GM21576 (cell line): ENCODE measurements around the gene AXDND1.
"Not testable (repeated sequence)": the region's sequence is repeated elsewhere in the genome, so short reads cannot be mapped to it uniquely, and the experiment has no call there.

Experiments
- ATAC-seq: cut with Tn5 transposase; IDR thresholded peaks from one replicate; pipeline ENCODE4 v1.9.1; 2021; ENCODE audit warnings: mild to moderate bottlenecking, moderate library complexity; ENCODE audit not compliant: unreplicated experiment

The AXDND1 gene

DNA sequence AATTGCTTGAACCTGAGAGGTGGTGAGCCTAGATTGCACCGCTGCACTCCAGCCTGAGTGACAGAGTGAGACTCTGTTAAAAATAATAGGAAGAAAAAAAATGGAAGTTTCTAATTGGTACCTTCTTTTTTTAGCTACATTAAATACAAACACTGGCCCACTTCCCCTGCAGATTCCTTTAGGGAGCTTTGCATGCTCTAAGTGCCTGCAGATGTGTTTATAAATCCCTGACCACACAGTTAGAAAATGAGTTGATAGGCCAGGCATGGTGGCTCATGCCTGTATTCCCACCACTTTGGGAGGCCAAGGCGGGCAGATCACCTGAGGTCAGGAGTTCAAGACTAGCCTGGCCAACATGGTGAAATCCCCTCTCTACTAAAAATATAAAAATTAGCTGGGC is 4.1 kb upstream of the AXDND1 start:
- not testable (repeated sequence) for ATAC-seq

DNA sequence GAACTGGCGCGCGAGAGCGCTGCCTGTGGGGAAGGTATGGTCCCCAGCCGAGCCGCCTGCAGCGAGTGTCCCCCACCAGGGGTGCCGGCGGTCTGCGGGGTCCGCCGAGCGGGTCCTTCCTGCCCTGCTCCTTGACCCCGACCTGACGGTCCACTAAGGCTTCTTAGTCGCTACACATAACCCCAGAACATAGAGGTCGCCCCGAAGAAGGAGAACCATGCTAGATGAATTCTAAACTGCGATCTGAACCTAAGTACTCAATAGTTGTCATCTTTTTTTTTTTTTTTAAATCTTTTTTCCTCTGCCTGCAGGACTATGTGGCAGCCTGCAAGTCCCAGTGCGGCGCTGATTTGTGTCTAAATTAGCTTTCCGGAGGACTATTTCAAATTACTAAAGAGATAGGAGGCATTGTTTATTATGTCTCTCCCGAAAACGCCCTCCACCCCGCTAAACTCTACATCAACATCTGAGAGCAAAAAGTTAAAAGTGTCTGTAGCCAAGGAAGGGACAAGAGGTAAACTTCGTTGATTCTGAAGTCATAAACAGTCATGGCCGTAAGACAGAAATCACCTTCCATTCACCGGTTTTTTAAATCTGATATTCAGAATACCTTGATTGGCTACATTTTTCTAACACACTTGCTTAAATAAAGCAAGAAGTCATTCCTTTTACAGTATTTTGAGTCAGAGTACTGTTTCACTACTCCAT is 476 bp downstream of the AXDND1 start:
- peak; percentile 26 for ATAC-seq

DNA sequence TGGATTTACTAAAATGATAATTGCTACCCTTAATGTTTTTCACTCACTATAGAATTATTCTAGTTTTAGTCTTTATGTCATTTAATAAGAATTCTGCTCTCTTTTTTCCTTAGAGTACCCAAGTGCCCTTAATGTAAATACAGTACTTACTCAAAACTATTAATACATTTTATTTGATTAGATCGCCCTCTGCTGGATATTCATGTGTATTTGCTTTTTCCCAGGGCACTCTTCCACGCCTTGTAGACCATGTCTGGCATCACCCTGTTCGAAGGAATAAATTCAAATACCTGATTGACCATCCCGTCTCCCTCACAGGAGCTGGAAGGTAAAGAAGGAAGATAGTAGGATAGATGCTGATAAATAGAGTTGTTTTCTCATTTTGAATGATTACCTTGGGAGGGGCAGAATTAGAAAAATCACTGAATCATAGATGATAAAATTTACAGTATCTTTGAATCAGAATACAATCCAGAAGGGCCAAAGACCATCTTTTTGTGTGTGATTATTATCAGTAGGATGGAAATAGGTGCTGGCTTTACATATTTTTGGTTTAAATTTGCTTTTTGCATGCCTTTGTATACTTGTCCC is 4.1 kb downstream of the AXDND1 start:
- ATAC-seq, result no peak

GRCh38 chr1:179372160-179372559 is 6.4 kb downstream of the AXDND1 start:
- ATAC-seq, result no peak

DNA sequence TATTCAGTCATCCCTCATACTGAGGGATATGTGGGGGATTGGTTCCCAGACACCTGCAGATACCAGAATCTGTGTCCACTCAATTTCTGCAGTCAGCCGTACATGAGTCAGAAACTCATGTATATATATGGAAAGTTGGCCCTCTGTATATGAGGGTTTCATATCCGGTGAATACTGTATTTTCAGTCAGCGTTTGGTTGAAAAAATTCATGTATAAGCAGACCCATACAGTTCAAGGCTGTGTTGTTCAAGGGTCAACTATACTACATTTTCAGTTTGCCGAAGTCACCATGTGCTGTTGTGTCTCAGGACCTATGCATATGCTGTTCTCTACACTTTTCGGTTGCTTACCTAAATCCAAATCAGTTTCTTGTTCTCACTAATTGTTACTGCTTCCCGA is 10.5 kb downstream of the AXDND1 start:
- no peak for ATAC-seq

- no peak for ATAC-seq
These were observed 14.5 kb downstream of the AXDND1 start for GRCh38 chr1:179380299-179380698.

DNA sequence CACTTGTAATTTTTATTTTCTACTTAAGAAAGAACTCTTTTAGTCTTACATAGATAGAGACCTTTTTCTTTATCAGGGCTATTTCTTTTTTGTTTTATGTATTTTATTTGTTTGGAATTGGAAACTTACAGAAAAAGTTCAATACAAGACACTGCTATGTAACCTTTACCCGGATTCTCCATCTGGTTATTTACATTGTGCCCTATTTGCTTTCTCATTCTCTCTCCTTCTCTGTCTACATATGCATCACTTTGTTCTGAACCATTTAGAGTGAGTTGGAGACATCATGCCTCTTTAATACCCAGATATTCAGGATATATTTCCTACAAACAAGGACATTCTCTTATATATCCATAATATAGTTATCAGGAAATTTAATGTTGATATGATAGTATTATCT is 18.3 kb downstream of the AXDND1 start:
- ATAC-seq, result no peak

DNA sequence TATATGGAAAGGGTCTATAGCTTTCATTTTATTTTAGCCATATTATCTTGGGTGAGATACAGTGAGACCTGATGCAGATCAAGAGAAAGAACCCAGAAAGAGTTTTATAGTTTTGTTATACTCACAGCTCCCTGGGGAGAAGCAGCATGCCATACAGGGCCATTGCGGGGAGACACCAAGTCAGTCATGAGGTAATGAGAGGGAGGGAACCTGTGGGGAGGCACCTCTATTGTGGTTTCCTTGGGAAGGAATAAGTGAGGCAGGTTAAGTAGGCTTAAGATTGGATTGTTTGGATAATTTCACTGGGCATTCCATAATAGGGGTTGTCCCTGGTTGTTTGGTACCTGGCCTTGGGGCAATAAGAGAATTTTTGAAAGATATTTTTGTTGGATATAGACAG is 19.7 kb downstream of the AXDND1 start:
- no peak for ATAC-seq

DNA sequence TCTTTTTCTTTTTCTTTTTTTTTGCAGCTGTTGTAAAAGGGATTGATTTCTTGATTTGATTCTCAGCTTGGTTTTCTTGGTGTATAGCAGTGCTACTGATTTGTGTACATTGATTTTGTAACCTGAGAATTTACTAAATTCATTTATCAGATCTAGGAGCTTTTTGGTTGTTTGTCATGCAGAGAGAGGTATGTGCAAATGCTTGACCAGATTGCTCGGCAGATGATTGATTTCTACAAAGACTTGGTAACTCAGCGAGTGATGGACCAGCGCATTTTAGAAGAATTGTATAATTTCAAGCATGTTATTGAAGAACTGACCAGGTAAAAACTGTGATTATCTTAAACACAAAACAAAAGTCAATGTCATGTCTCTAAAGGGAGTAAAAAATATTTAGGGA is 27.9 kb downstream of the AXDND1 start:
- no peak for ATAC-seq

GRCh38 chr1:179399399-179399798 is 33.6 kb downstream of the AXDND1 start:
- ATAC-seq, result not testable (repeated sequence)

DNA sequence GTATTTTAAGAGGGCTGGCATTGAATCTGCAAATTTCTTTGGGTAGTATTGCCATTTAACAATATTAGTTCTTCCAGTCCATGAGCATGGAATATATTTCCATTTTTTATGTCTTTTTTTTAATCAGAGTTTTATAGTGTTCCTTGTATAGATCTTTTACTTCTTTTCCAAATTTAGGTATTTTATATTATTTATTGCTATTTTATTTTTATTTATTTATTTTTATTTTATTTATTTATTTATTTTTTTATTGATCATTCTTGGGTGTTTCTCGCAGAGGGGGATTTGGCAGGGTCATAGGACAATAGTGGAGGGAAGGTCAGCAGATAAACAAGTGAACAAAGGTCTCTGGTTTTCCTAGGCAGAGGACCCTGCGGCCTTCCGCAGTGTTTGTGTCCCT is 52.0 kb downstream of the AXDND1 start:
- not testable (repeated sequence) for ATAC-seq

GRCh38 chr1:179418706-179419105 is 52.9 kb downstream of the AXDND1 start:
- not testable (repeated sequence) for ATAC-seq

- ATAC-seq, result no peak
These were observed 58.8 kb downstream of the AXDND1 start for GRCh38 chr1:179424610-179425009.

DNA sequence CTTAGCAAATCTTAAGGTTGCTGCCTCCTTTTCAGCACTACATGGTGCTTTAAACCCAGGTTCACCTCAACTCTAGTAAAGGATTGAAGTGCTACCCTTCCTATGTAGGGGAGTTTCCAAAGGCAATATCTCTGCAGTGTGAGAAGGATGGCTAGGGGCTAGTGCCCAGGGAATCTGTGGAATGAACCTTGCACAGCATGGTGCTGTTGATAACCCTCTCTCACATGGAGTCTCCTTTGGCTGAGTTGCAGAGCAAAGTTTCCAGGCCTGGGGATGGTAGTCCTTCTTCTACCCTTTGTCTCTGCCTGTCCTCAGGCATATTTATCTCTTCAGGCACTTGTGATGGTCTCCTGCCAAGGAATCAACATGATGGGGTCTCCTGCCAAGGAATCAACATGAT is 59.4 kb downstream of the AXDND1 start:
- ATAC-seq, result no peak

DNA sequence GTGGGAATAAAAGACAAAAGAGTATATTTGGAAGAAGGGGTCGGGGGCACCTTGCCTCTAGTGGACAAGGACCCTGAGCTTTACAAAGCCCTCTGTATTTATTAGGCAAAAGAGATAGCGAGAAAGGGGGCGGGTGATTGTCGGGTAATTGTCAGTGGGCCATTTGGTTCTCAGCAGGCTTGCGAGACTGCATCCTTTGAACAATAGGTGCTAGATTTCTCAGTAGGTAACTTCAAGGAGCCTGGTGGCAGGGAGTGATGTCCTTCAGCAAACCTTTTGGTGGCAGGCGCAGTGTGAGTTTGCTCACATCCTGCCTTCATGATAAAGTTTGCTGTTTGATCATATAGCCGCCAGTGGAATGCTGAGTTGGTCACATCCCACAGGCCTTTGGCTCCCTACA is 71.4 kb downstream of the AXDND1 start:
- ATAC-seq, result no peak

DNA sequence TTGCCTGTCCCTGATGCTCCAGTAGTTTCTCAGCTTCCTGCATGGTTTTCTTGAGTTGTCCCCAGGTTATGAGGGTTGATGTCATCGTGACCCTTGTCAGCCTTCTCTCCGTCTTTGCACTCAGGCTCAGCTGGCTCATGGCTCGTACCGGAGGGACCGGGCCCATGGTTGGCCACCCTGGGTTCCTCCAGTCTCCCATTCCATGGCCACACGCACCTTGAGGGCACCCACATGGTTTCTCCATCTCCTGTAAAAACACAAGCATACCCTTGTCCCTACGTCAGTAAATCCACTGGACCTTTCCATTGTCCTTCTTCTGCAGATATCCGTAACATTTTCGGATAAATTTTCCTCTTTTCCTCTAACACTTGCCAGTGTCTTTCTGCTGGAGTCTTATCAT is 73.9 kb downstream of the AXDND1 start:
- ATAC-seq, result not testable (repeated sequence)

GRCh38 chr1:179440301-179440700 is 74.5 kb downstream of the AXDND1 start:
- ATAC-seq, result not testable (repeated sequence)

DNA sequence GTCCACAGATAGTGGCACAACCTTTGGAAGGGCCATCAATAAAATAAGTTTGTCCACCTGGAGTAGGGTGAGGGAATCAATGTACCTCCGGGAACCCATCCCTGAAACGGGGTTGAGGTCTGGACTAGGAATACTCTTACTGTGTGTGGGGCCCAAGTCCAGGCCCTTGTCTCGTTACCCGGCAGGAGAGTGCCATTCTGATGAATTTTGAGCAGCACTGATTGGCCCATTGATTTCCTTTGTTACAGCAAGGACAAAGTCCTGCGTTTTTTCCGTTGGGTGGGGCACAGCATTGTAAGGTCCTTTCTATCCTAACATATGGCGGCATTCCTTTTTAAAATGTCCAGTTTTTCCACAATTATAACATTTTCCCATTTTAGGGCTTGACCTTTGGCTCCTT is 75.2 kb downstream of the AXDND1 start:
- no peak for ATAC-seq

- no peak for ATAC-seq
These were observed 75.7 kb downstream of the AXDND1 start for GRCh38 chr1:179441501-179441900.

- ATAC-seq, result not testable (repeated sequence)
These were observed 77.1 kb downstream of the AXDND1 start for GRCh38 chr1:179442846-179443245.

DNA sequence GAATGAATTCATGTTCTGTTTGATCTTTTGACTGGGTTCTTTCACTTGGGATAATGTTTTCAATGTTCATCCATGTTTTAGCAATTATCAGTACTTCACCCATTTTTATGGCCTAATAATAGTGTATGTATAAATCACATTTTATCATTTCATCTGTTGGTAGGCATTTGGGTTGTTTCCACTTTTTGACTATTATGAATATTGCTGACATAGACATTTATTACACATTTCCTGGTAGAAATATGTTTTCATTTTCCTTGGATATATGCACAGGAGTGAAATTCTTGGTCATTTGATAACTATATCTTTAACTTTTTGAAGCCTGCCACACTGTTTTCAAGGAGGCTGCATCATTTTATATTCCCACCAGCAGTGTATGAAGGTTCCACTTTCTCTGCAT is 79.8 kb downstream of the AXDND1 start:
- no peak for ATAC-seq

GRCh38 chr1:179447489-179447888 is 81.7 kb downstream of the AXDND1 start:
- ATAC-seq, result no peak
